K562 (cell line): ENCODE results near the gene RNF187. TPM values are rescaled to one million over a fixed set of nuclear protein-coding genes. Genes with fewer than 3 reads are reported as not detected.

Source experiments
- ATAC-seq: fragments of 200-7000 bp; cut with Tn5 transposase; 3 replicates; pipeline ENCODE4 v1.9.1; 2020; ENCODE audit warnings: moderate library complexity
- BruUV-seq: library from RNA; stranded (reverse); fragments of 400-500 nt; replicated peaks from 2 replicates; lab custom pipeline; 2021; lab: Mats Ljungman, UMichigan
- CTCF ChIA-PET: fragments of 300-600 bp; formaldehyde crosslinking; extraction: SDS; loops from one replicate; lab custom pipeline; 2021; ENCODE audit warnings: low intra/inter-chr PET ratio; lab: Yijun Ruan, JAX
- POLR2A ChIA-PET: fragments of 300-600, 350-650 bp; sonication (Branson Sonifier 250); formaldehyde crosslinking; extraction: SDS; loops from one replicate; lab custom pipeline; 2021; ENCODE audit warnings: antibody characterized with exemption, inconsistent platforms; lab: Yijun Ruan, JAX
- DNase-seq, 4 experiments: peaks; one replicate each; pipeline versions ENCODE4 v3.0.0 to v3.0.0-alpha.2; 2011 to 2018; ENCODE audit warnings: low spot score in 3 of 4, mixed read lengths in 3 of 4; ENCODE audit errors: extremely low read depth in 1 of 4
- FAIRE-seq: peaks from 2 replicates; lab custom pipeline; 2011; peaks lifted over from hg19 to GRCh38; lab: Jason Lieb, UNC
- H2AFZ ChIP-seq: 2 replicates; pipeline ENCODE4 v1.6.0; 2011; ENCODE audit warnings: low read depth, low read length, control low read depth, inconsistent platforms
- H3K27ac ChIP-seq: fragments of 200-600 bp; 3 replicates; pipeline ENCODE4 v1.8.0; 2011; ENCODE audit warnings: low read depth, mild to moderate bottlenecking, control low read depth, inconsistent platforms, low read length, moderate library complexity, mixed read lengths; ENCODE audit errors: extremely low read depth
- H3K27me3 ChIP-seq, 2 experiments: fragments of 300-600 bp in 1 of 2; 2 replicates in 1 of 2; 3 replicates in 1 of 2; pipeline versions ENCODE4 v1.6.0 to v1.8.0; 2011; ENCODE audit warnings: inconsistent platforms in 2 of 2, low read length in 2 of 2, mild to moderate bottlenecking in 1 of 2, mixed read lengths in 1 of 2, moderate library complexity in 1 of 2; ENCODE audit not compliant: control insufficient read depth in 2 of 2, insufficient read depth in 2 of 2
- H3K36me3 ChIP-seq: fragments of 300-600 bp; 3 replicates; pipeline ENCODE4 v1.8.0; 2011; ENCODE audit warnings: mild to moderate bottlenecking, low read length, inconsistent platforms; ENCODE audit not compliant: control insufficient read depth, insufficient read depth
- H3K4me1 ChIP-seq, 2 experiments: fragments of 200-600 bp in 1 of 2; replicated peaks in 1 of 2; 2 replicates in 1 of 2; 3 replicates in 1 of 2; pipeline versions ENCODE4 v1.5.1 to v1.8.0; 2011; ENCODE audit warnings: inconsistent platforms in 2 of 2, low read length in 2 of 2, mild to moderate bottlenecking in 1 of 2, mixed read lengths in 1 of 2, moderate library complexity in 1 of 2; ENCODE audit not compliant: control insufficient read depth in 2 of 2, insufficient read depth in 2 of 2
- H3K4me2 ChIP-seq: 2 replicates; pipeline ENCODE4 v1.6.1; 2011; ENCODE audit warnings: low read length, control low read depth, inconsistent platforms, mixed read lengths; ENCODE audit not compliant: insufficient read depth
- H3K4me3 ChIP-seq: fragments of 200-600 bp; sonication (generic), shearing (Covaris generic); 2 replicates; pipeline ENCODE4 v1.5.1; 2016; ENCODE audit warnings: control low read depth, inconsistent platforms
- H3K79me2 ChIP-seq: fragments of 200-600 bp; 3 replicates; pipeline ENCODE4 v1.8.0; 2011; ENCODE audit warnings: low read length, inconsistent platforms; ENCODE audit not compliant: control insufficient read depth, insufficient read depth
- H3K9ac ChIP-seq, 2 experiments: 2 replicates each; pipeline versions ENCODE4 v1.6.0 to v1.6.1; 2011; ENCODE audit warnings: low read depth in 2 of 2, low read length in 2 of 2, control low read depth in 1 of 2, inconsistent platforms in 1 of 2, mild to moderate bottlenecking in 1 of 2, mixed read lengths in 1 of 2; ENCODE audit not compliant: insufficient read depth in 1 of 2
- H3K9me1 ChIP-seq: one replicate; pipeline ENCODE4 v1.6.0; 2011; ENCODE audit warnings: inconsistent platforms, mild to moderate bottlenecking, low read length, moderate library complexity; ENCODE audit not compliant: control insufficient read depth, insufficient read depth
- H3K9me3 ChIP-seq: replicated peaks from 2 replicates; pipeline ENCODE4 v1.5.1; 2011; ENCODE audit warnings: low read depth, low read length, inconsistent platforms; ENCODE audit not compliant: control insufficient read depth, insufficient read depth
- H4K20me1 ChIP-seq: replicated peaks from 2 replicates; pipeline ENCODE4 v1.6.1; 2011; ENCODE audit warnings: low read length, inconsistent platforms, mixed read lengths; ENCODE audit not compliant: control insufficient read depth, insufficient read depth
- BACH1 ChIP-seq: fragments of 200-800 bp; sonication (Bioruptor generic); IDR thresholded peaks from 2 replicates; pipeline ENCODE4 v1.6.1; 2016; ENCODE audit warnings: missing genetic modification characterization, missing compliant biosample characterization
- CGGBP1 ChIP-seq: fragments of 250-450 bp; sonication (Bioruptor Pico); IDR thresholded peaks from 2 replicates; pipeline ENCODE4 v1.9.0; 2021; ENCODE audit warnings: mild to moderate bottlenecking
- HDAC1 ChIP-seq, 2 experiments: fragments of 450-650 bp; IDR thresholded peaks; 2 replicates each; pipeline ENCODE4 v1.6.1; 2016 to 2017; ENCODE audit warnings: inconsistent platforms in 1 of 2, mild to moderate bottlenecking in 1 of 2, moderate library complexity in 1 of 2
- HDAC2 ChIP-seq: fragments of 450-650 bp; IDR thresholded peaks from 2 replicates; pipeline ENCODE4 v1.6.1; 2016; ENCODE audit warnings: mild to moderate bottlenecking
- HDAC8 ChIP-seq: fragments of 450-650 bp; IDR thresholded peaks from 2 replicates; pipeline ENCODE4 v1.6.1; 2016; ENCODE audit warnings: mild to moderate bottlenecking, missing genetic modification characterization, moderate library complexity, missing compliant biosample characterization
- MYNN ChIP-seq, 2 experiments: sonication (generic); formaldehyde crosslinking in 1 of 2; IDR thresholded peaks; 2 replicates each; pipeline versions ENCODE4 v1.5.0 to v1.6.1; 2016 to 2020; ENCODE audit warnings: antibody characterized with exemption in 1 of 2, missing genetic modification reagents in 1 of 2
- SOX6 ChIP-seq: fragments of 450-650 bp; IDR thresholded peaks from 2 replicates; pipeline ENCODE4 v1.6.1; 2014; ENCODE audit warnings: mild to moderate bottlenecking
- TBP ChIP-seq: optimal IDR thresholded peaks from 2 replicates; pipeline ENCODE3; 2011; ENCODE audit warnings: low read depth, low read length, improper control_type of control experiment
- TCF3 ChIP-seq: sonication (generic); formaldehyde crosslinking; IDR thresholded peaks from 2 replicates; pipeline ENCODE4 v1.4.0; 2020; ENCODE audit warnings: mild to moderate bottlenecking, missing genetic modification reagents
- ZNF3 ChIP-seq: fragments of 250-450 bp; sonication (Bioruptor Pico); IDR thresholded peaks from 2 replicates; pipeline ENCODE4 v1.5.0; 2021; ENCODE audit warnings: mild to moderate bottlenecking, moderate library complexity
- ZNF318 ChIP-seq, 2 experiments: fragments of 450-650 bp; IDR thresholded peaks; 2 replicates each; pipeline ENCODE4 v1.6.1; 2016; ENCODE audit warnings: mild to moderate bottlenecking in 2 of 2, borderline replicate concordance in 1 of 2, low read depth in 1 of 2, moderate library complexity in 1 of 2
- ZNF511 ChIP-seq: sonication (generic); formaldehyde crosslinking; IDR thresholded peaks from 2 replicates; pipeline ENCODE4 v1.8.0; 2022; ENCODE audit warnings: mild to moderate bottlenecking, missing genetic modification reagents
- WGBS: fragments of 100-300 bp; shearing (Covaris generic); methylation state at CpG from one replicate; pipeline ENCODE4 v1.1.6; 2016; ENCODE audit warnings: low coverage, mixed read lengths; ENCODE audit not compliant: insufficient coverage; ENCODE audit errors: missing lambda C conversion rate; 5-methylcytosine and 5-hydroxymethylcytosine counted together
- in situ Hi-C: fragments of 300-500 bp; cut with MboI; formaldehyde crosslinking; loops from 4 replicates; pipeline ENCODE4 v1.15.0; 2018; ENCODE audit warnings: inconsistent platforms, mixed read lengths
- intact Hi-C: fragments of 100-400 bp; cut with micrococcal nuclease; formaldehyde crosslinking; loops from 2 replicates; pipeline ENCODE4 v1.14.2; 2022
- polyA plus RNA-seq, 8 experiments: library from polyadenylated mRNA; depleted of rRNA in 4 of 8; stranded (reverse) in 5 of 8; unstranded in 3 of 8; fragments of >200 nt; fragmentation: Nextera tagmentation in 2 of 8; fragmentation: Illumina TruSeq in 1 of 8; extraction: Ambion mirVana in 2 of 8; extraction: Trizol in 1 of 8; gene quantifications; 2 replicates each; pipeline versions ENCODE4 v1.2.1 to v1.2.3, GENCODE V29; 2011 to 2014; ENCODE audit warnings: inconsistent platforms in 1 of 8, missing spikeins in 1 of 8
- total RNA-seq, 7 experiments: library from RNA; depleted of rRNA in 6 of 7; stranded (reverse); fragments of >200 nt in 6 of 7; fragmentation: Illumina TruSeq in 2 of 7; extraction: Trizol in 2 of 7; gene quantifications; 2 replicates each; pipeline versions ENCODE4 v1.2.1 to v1.2.3, GENCODE V29; 2011 to 2021; ENCODE audit warnings: low replicate concordance in 1 of 7

RNF187 gene
- total and polyA plus RNA-seq, 9 of the 15 experiments (the other 6 are each of a cell fraction or from before 2014, with no cell fraction given), result 2.3 to 119 (median 41.9) TPM

GRCh38 chr1:228514421-228514820 is 27.2 kb downstream of the RNF187 start:
- FAIRE-seq (peak; percentile 77), ATAC-seq (peak; percentile 49), DNase-seq (peak in 2 of 4 experiments; percentile 47 to 73)
- peaks cover 46 to 47% of the 10 kb centered on the region in 2 experiments for H3K4me1 ChIP-seq
- H3K9ac ChIP-seq, result no peak overlapping the region
- no peaks in the 10 kb centered on the region for H3K79me2 ChIP-seq
- H3K4me3 ChIP-seq, result no peak overlapping the region
- H3K9me1 ChIP-seq, result no peaks in the 10 kb centered on the region
- in situ Hi-C loops (loop anchor here (5.0 to 10.0 kb wide), 3 partner anchors 52 to 290 kb away; no protein-coding TSS in a partner anchor), intact Hi-C loops (loop anchor here (2.0 kb wide), 2 partner anchors 174 to 1034 kb away; no protein-coding TSS in a partner anchor)
- WGBS, result 17% methylated on average over 7 of the region's 7 CpGs
- H3K9me3 ChIP-seq, result no peaks in the 10 kb centered on the region
- no peak overlapping the region for H2AFZ ChIP-seq
- H3K36me3 ChIP-seq, result no peaks in the 10 kb centered on the region
- ChIA-PET CTCF (interaction anchor here (0.6 to 2.4 kb wide), 10 partner anchors 13 to 752 kb away, joined by 3 to 21 read pairs (median 6); a partner anchor contains a TSS), POLR2A (interaction anchor here (0.6 to 4.9 kb wide), 7 partner anchors 10 to 300 kb away, joined by 3 to 52 read pairs (median 3); a partner anchor contains a TSS)
- H3K27ac ChIP-seq, result no peak overlapping the region
- BruUV-seq, result no TSS peak
- H3K4me2 ChIP-seq, result peak overlapping the region; percentile 13; the same call in 1 of the 2 replicates
- H4K20me1 ChIP-seq, result no peaks in the 10 kb centered on the region
- no peaks in the 10 kb centered on the region; a peak in 1 of 5 replicates for H3K27me3 ChIP-seq
- TF ChIP-seq CGGBP1 (CRISPR knock-in tag), result no peak
- TF ChIP-seq HDAC2, result 0 out of 2 replicates have a peak, but pooled peaks have one; percentile 52
- no peak for TF ChIP-seq ZNF3 (CRISPR knock-in tag)
- no peak for TF ChIP-seq ZNF511
- peak; percentile 54 for TF ChIP-seq TBP
- TF ChIP-seq SOX6, result peak; percentile 43; the same call in 1 of the 2 replicates
- TF ChIP-seq BACH1 (tag), result no peak
- 0 out of 2 replicates have a peak, but pooled peaks have one; percentile 31 for TF ChIP-seq MYNN (IDR thresholded peaks at IDR 0.05)
- TF ChIP-seq MYNN (CRISPR knock-in tag; IDR thresholded peaks at IDR 0.05), result no peak
- peak; percentile 84 for TF ChIP-seq TCF3 (CRISPR knock-in tag)
- no peak for TF ChIP-seq ZNF318 (IDR thresholded peaks at IDR 0.05; ENCODE audit: borderline replicate concordance in 1 of 2, low read depth in 1 of 2)
- TF ChIP-seq HDAC1 (IDR thresholded peaks at IDR 0.05), result peak in 1 of 2 experiments; percentile 47; a peak in 1 of 4 replicates
- no peak for TF ChIP-seq HDAC8 (tag)
